Stomach (tissue), 4 donors: ENCODE results near the gene C19orf67.

Experiments
- CTCF ChIP-seq, 7 experiments: fragments of 450-650 bp in 4 of 7; fragments of 200-600 bp in 3 of 7; sonication (generic) in 3 of 7; IDR thresholded peaks; one replicate each; pipeline ENCODE4 v1.5.1; 2016 to 2019; ENCODE audit warnings: antibody characterized with exemption in 7 of 7, control low read depth in 2 of 7, mild to moderate bottlenecking in 1 of 7
- EP300 ChIP-seq: sonication (generic); formaldehyde crosslinking; IDR thresholded peaks from one replicate; pipeline ENCODE4 v1.6.1; 2017; ENCODE audit warnings: antibody characterized with exemption
- POLR2A ChIP-seq, 4 donors: fragments of 450-650 bp; IDR thresholded peaks; one replicate each; pipeline ENCODE4 v1.6.1; 2016; ENCODE audit warnings: antibody characterized with exemption in 4 of 4, control low read depth in 2 of 4, mild to moderate bottlenecking in 1 of 4, moderate library complexity in 1 of 4
- POLR2AphosphoS5 ChIP-seq, 3 donors: sonication (generic); formaldehyde crosslinking; IDR thresholded peaks; one replicate each; pipeline ENCODE4 v1.6.1; 2016; ENCODE audit warnings: antibody characterized with exemption in 3 of 3

- TF ChIP-seq CTCF (IDR thresholded peaks at IDR 0.05) (no peak), EP300 (no peak), POLR2A (IDR thresholded peaks at IDR 0.05) (no peak), POLR2AphosphoS5 (IDR thresholded peaks at IDR 0.05) (no peak)
Observed at GRCh38 chr19:14086098-14086497, 515 bp upstream of the C19orf67 start.
